T-helper 22 cell (primary cell): ENCODE data around the gene ENDOG.
"Not testable (repeated sequence)": the region's sequence is repeated elsewhere in the genome, so short reads cannot be mapped to it uniquely, and the experiment has no call there.

ENCODE experiments used
- DNase-seq: peaks from one replicate; pipeline ENCODE4 v3.0.0-alpha.2; 2020; ENCODE audit warnings: low read depth

ENDOG gene

GRCh38 chr9:128862401-128862851 lies 44.1 kb downstream of the ENDOG start:
- DNase-seq = no peak

GRCh38 chr9:128863647-128864046 lies 45.3 kb downstream of the ENDOG start:
- DNase-seq = peak; percentile 59

GRCh38 chr9:128870128-128870940 lies 52.0 kb downstream of the ENDOG start:
- DNase-seq = no peak

GRCh38 chr9:128870941-128871265 lies 52.6 kb downstream of the ENDOG start:
- not testable (repeated sequence) for DNase-seq
